ENCODE measurements around the gene PIK3IP1.

- no peak for TF ChIP-seq CTCF (IDR thresholded peaks at IDR 0.05)
- no peak for TF ChIP-seq POLR2A (IDR thresholded peaks at IDR 0.05)
These were observed 7.8 kb downstream of the PIK3IP1 start for GRCh38 chr22:31284281-31285155.
